NCI-H446 (cell line): ENCODE data around the gene FHIT.
"Not testable (repeated sequence)": the region's sequence is repeated elsewhere in the genome, so short reads cannot be mapped to it uniquely, and the experiment has no call there.

Source experiments
- DNase-seq, 2 experiments: peaks; one replicate each; lab custom pipeline; 2025; lab: John Stamatoyannopoulos, UW

FHIT gene

GRCh38 chr3:60707452-60708020 lies 543.7 kb downstream of the FHIT start:
- DNase-seq, result peak in 1 of 2 experiments; percentile 59

DNA sequence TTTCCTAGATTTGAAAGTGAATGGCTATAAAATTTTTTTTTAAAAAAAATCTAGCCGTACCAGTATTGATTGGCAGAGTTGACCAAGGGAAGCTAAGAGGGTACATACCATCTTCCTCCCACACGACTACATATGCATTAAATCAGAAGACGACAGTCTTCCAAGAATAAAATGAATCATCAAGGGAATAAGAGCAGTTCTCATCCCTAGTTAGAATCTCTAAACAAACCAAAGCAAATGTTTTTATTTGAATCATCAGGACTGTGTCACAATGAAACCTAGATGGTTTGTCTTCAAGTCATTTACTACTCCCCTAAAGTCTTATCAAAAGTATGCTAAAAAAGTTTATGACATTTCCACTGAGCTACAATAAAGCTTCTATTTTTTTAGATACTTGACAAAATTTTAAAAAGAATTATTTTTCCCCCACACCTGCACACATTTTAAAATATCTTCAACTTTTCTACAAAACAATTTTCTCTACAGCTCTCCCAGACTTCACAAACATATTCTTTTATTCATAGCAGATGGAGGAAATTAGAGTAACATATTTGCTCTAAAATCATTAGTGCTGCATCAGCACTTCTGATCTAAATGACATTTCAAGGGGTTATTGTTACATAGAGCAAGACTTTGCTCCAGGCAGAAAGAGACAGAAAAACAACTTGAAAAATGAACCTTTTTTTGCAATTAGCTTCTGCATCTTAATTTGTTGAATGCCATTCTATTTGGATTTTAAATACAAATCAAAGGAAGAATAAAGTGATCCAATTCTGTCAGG lies 547.1 kb downstream of the FHIT start:
- DNase-seq, result peak in 1 of 2 experiments; percentile 3

DNA sequence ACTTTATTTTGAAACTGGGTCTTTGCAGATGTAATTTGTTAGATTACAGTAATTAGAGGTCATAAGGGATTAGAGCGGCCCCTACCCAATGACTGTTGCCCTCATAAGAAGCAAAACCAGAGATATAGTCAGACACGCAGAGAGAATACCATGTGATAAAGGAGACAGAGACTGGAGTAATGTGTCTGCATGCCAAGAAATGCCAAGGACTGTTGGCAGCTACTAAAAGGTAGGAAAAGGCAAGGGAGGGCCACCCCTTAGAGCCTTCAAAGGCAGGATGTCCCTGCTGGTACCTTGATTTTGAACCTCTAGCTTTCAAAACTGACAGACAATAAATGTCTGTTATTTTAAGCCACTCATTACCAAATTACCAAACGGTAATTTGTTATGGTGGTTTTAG lies 548.2 kb downstream of the FHIT start:
- DNase-seq, result no peak

- DNase-seq, result no peak
These were observed 553.1 kb downstream of the FHIT start for GRCh38 chr3:60698117-60698516.

DNA sequence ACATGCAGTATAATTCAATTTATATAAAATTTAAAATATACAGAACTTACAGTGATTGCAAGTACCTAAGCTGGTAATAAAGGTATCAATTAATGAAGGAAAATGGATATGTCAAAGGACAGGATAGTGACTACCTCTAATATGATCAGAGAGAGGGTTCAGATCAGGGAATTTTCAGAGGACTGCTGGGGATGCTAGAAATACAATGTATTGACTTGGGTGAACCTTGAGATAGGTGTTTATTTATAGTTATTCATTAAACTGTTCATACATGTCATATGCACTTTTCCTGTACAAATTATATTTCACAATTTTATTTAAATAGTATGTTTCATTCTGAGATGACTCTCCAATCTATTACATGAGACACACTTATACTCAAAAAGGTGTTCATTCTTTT lies 554.1 kb downstream of the FHIT start:
- DNase-seq, result no peak

GRCh38 chr3:60696428-60697125 lies 554.7 kb downstream of the FHIT start:
- no peak for DNase-seq

DNA sequence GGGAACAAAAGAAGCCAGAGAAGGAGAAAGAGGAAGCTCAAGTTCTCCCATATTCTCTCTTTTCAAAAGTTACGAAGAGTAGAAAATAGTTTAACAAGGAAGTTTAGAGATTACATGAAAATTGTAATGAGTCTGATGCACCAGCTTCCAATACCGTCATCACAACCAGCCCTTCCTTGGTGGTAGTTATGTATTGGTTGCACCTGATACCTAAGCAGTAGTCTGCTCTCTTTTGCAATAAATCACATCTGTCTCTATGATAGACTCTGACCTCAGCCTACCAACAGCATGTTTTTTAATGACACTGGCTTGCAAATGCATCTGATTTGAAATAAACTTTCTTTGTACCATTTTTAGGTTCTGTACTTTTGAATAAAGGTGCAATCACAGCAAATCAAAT lies 575.8 kb downstream of the FHIT start:
- DNase-seq, result no peak

GRCh38 chr3:60674870-60675269 lies 576.4 kb downstream of the FHIT start:
- no peak for DNase-seq

DNA sequence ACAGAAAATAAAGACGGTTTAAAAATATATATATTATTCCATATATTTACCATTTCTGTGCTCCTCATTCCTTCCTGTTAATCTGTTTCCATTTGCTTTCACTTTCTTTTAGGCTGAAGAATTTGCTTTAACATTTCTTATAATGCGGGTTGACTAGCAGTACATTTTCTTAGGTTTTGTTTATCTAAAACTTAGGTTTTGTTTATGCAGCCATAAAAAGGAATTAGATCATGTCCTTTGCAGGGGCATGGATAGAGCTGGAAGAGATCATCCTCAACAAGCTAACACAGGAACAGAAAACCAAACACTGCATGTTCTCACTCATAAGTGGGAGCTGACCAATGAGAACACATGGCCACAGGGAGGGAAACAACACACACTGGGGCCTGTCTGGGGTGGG lies 578.1 kb downstream of the FHIT start:
- DNase-seq, result no peak

- not testable (repeated sequence) for DNase-seq
These were observed 578.9 kb downstream of the FHIT start for GRCh38 chr3:60672337-60672736.

DNA sequence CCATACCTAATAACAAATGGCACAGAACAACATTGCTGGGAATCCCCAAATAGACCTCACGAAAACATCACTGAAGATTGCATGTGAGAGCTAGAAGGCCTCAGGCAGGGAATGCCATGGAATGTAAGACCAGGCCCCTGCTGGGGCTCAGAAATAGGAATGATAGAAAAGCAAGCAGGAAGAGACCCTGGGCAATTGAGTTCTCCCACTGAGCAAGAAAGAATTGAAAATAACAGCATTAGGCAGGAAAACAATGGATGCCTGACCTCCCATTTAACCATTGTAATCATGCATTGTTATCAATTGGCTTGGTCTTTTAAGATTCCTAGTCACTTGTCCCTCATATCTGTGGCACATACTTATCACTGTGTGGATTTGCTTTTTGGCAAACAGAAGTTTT lies 581.6 kb downstream of the FHIT start:
- no peak for DNase-seq

DNA sequence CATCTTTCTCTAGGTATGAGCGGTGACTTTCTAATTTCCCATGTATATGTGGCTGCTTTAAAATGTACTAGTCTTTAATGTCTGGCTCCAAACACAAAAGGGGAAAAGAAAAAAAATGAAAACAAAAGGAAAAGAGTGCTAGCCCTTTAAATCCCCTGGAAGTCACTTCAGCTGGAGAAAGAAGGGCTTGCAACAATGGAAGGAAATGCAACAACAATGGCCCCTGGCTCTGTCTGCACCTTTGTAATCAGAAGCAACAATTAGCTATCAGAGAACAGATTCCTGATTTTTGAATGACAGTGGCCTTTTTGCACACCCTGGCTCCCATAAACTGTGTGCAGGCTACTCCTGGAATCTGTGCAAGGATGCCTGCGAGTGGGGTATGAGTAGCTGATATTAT lies 591.2 kb downstream of the FHIT start:
- DNase-seq, result no peak

DNA sequence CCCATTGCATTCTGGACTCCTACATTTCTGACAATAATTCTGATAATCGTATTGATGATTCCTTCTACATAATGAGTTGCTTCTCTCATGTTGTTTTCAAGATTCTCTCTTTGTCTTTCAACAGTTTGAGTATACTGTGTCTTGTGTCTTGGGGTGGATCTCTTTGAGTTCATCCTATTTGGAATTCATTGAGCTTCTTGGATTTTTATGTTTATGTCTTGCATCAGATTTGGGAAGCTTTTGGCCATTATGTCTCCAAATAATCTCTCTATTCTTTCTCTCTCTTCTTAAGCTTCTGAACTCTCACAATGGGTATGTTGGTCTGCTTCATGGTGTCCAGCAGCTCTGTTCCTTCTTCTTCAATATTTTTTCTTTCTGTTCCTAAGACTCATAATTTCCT lies 592.2 kb downstream of the FHIT start:
- DNase-seq, result no peak

DNA sequence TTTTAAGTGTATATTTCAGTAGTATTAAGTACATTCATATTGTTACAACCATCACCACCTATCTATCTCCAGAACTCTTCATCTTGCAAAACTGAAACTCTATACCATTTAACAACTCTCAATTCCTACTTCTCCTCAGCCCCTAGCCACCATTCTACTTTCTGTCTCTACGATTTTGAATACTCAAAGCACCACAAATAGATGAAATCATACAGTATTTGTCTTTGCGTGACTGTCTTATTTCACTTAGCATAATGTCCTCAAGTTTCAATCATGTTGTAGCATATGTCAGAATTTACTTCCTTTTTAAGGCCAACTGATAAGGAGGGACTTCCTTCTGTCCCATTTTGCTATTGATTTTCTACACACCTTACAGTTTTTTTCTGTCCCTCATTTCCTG lies 593.3 kb downstream of the FHIT start:
- no peak for DNase-seq

- no peak for DNase-seq
These were observed 598.4 kb downstream of the FHIT start for GRCh38 chr3:60652829-60653228.

- no peak for DNase-seq
These were observed 599.5 kb downstream of the FHIT start for GRCh38 chr3:60651799-60652198.

DNA sequence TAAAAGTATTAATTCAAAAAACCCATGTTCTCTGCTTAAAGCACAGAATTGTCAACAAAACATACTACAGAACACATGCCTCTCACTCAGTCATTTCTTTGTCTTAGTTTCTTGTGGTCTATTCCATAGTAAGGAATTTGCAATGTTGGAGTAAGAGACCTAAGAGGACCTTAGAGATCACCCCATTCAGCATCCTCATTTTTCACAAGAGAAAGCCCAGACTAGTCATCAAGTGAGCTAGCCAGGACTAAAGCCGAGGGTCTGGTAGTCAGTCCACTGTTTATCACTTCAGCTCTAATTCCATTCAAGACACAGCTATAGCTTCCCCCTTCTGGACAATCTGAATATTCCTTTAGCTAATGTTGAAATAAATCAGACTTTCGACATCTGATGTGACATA lies 601.1 kb downstream of the FHIT start:
- no peak for DNase-seq

- DNase-seq, result no peak
These were observed 605.5 kb downstream of the FHIT start for GRCh38 chr3:60645801-60646200.

DNA sequence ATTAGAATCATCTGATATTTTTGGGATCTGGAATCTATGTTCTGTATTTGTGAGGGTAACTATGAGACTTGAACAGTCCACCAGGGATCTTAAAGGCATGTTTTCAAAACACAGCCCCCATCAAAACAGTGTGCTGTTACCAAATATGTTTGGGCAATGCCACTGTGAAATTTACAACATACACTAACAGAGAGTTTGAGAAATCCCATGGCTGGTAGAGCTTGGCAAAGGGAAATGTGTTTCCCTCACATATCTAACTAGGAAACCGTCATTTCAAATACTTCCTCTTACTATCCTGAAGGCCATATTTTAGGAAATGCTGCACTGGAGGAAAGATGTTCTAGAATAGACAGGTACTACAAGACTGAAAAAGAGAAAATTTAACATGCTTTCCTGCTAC lies 607.4 kb downstream of the FHIT start:
- DNase-seq, result no peak

- no peak for DNase-seq
These were observed 609.9 kb downstream of the FHIT start for GRCh38 chr3:60641354-60641753.

- peak; percentile 0 to 60 for DNase-seq
These were observed 614.4 kb downstream of the FHIT start for GRCh38 chr3:60636846-60637245.

GRCh38 chr3:60633644-60634043 lies 617.6 kb downstream of the FHIT start:
- no peak for DNase-seq

- no peak for DNase-seq
These were observed 619.7 kb downstream of the FHIT start for GRCh38 chr3:60631509-60631908.
